OCI-LY1 (cell line): ENCODE results near the gene CACNG1.

Source experiments
- EZH2 ChIP-seq: fragments of 200-600 bp; sonication (generic), shearing (Covaris generic); IDR thresholded peaks from 2 replicates; pipeline ENCODE4 v1.8.0; 2017; ENCODE audit warnings: borderline replicate concordance, mixed run types, mild to moderate bottlenecking, antibody characterized with exemption, low read length, moderate library complexity, mixed read lengths
- TF ChIP-seq, protein P1 (sequence below): fragments of 200-600 bp; sonication (generic), shearing (Covaris generic); IDR thresholded peaks from 2 replicates; pipeline ENCODE4 v1.5.1; 2017; ENCODE audit warnings: mild to moderate bottlenecking, antibody characterized with exemption, low read length, moderate library complexity, mixed read lengths

DNA sequence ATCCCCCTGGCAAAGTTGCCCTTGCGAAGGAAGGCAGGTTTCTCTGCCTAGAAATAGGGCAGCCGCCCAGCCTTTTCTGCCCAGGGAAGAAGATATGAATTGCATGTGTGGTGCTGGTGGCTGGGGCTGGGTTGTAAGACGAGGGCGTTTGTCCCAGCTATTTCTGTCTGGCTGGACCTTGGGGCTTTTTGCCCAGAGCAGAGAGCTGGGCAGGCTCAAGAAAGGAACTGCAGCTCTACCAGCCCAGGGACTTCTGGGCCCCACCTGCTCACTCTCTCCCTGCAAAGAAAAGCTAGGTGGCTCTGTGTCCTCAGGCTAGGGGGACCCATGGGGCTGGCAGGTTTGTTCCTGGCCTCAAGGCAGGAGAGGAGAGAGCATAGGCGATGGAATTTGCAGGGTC lies 586 bp downstream of the CACNG1 start:
- TF ChIP-seq, protein P1, sequence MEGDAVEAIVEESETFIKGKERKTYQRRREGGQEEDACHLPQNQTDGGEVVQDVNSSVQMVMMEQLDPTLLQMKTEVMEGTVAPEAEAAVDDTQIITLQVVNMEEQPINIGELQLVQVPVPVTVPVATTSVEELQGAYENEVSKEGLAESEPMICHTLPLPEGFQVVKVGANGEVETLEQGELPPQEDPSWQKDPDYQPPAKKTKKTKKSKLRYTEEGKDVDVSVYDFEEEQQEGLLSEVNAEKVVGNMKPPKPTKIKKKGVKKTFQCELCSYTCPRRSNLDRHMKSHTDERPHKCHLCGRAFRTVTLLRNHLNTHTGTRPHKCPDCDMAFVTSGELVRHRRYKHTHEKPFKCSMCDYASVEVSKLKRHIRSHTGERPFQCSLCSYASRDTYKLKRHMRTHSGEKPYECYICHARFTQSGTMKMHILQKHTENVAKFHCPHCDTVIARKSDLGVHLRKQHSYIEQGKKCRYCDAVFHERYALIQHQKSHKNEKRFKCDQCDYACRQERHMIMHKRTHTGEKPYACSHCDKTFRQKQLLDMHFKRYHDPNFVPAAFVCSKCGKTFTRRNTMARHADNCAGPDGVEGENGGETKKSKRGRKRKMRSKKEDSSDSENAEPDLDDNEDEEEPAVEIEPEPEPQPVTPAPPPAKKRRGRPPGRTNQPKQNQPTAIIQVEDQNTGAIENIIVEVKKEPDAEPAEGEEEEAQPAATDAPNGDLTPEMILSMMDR: no peak
- no peak for TF ChIP-seq EZH2
